Omental fat pad (tissue), 4 donors: Measurements from ENCODE around the gene NT5DC1. TPM values are rescaled to one million over a fixed set of nuclear protein-coding genes. Genes with fewer than 3 reads are reported as not detected.

ENCODE experiments used
- ATAC-seq: fragments of 150-250 bp; one replicate; pipeline ENCODE4 v1.9.1; 2016; ENCODE audit warnings: mild to moderate bottlenecking, moderate library complexity; ENCODE audit not compliant: low FRiP score
- DNase-seq: peaks from one replicate; pipeline ENCODE4 v3.0.0-alpha.2; 2019; ENCODE audit warnings: low spot score
- CTCF ChIP-seq, 3 donors: fragments of 450-650 bp; IDR thresholded peaks; one replicate each; pipeline ENCODE4 v1.5.1; 2016 to 2017; ENCODE audit warnings: antibody characterized with exemption in 3 of 3, mild to moderate bottlenecking in 3 of 3, moderate library complexity in 2 of 3
- total RNA-seq, 4 donors: library from RNA; depleted of rRNA; stranded (reverse); fragments of >200 nt; gene quantifications; one replicate each; pipeline ENCODE4 v1.1.0, GENCODE V29; 2016

The NT5DC1 gene
- total RNA-seq, 4 donors from 2014 or later, result 6.1 to 8.7 (median 8.2) TPM

GRCh38 chr6:116255246-116255800, 154.7 kb downstream of the NT5DC1 start:
- DNase-seq (no peak), ATAC-seq (no peak)
- TF ChIP-seq CTCF (IDR thresholded peaks at IDR 0.05), result no peak

- DNase-seq, result no peak
- ATAC-seq, result no peak
- TF ChIP-seq CTCF (IDR thresholded peaks at IDR 0.05), result no peak
Measured at GRCh38 chr6:116256694-116257093, 156.0 kb downstream of the NT5DC1 start.

GRCh38 chr6:116258520-116258919, 157.9 kb downstream of the NT5DC1 start:
- ATAC-seq (no peak), DNase-seq (no peak)

GRCh38 chr6:116263353-116263752, 162.7 kb downstream of the NT5DC1 start:
- DNase-seq (no peak), ATAC-seq (no peak)
- no peak for TF ChIP-seq CTCF (IDR thresholded peaks at IDR 0.05)

More at GRCh38 chr6:116258520-116258919, 157.9 kb downstream of the NT5DC1 start:
- TF ChIP-seq CTCF (IDR thresholded peaks at IDR 0.05), result no peak

GRCh38 chr6:116265041-116265829, 164.6 kb downstream of the NT5DC1 start:
- TF ChIP-seq CTCF (IDR thresholded peaks at IDR 0.05), result no peak
- no peak for ATAC-seq
- DNase-seq, result no peak

GRCh38 chr6:116266803-116267202, 166.2 kb downstream of the NT5DC1 start:
- ATAC-seq, result no peak
- DNase-seq, result no peak

More at GRCh38 chr6:116266803-116267202, 166.2 kb downstream of the NT5DC1 start:
- TF ChIP-seq CTCF (IDR thresholded peaks at IDR 0.05), result no peak
